Sigmoid colon (tissue), 7 donors: ENCODE data around the gene GALNT13. TPM values are rescaled to one million over a fixed set of nuclear protein-coding genes. Genes with fewer than 3 reads are reported as not detected.

Experiments used
- DNase-seq: peaks from one replicate; pipeline ENCODE4 v3.0.0-alpha.2; 2019
- H3K27ac ChIP-seq, 4 donors: fragments of 200-600 bp; sonication (generic); one replicate each; pipeline ENCODE4 v1.5.1; 2016 to 2019; ENCODE audit warnings: mild to moderate bottlenecking in 1 of 4
- H3K27me3 ChIP-seq, 3 donors: fragments of 200-600 bp; sonication (generic); one replicate each; pipeline ENCODE4 v1.5.1; 2019; ENCODE audit warnings: mild to moderate bottlenecking in 1 of 3
- H3K36me3 ChIP-seq, 4 donors: fragments of 200-600 bp; sonication (generic); one replicate each; pipeline ENCODE4 v1.5.1; 2016 to 2019
- H3K4me1 ChIP-seq, 4 donors: fragments of 200-600 bp; sonication (generic); one replicate each; pipeline ENCODE4 v1.5.1; 2017 to 2019
- H3K4me3 ChIP-seq, 4 donors: fragments of 200-600 bp; sonication (generic); one replicate each; pipeline ENCODE4 v1.5.1; 2017 to 2019; ENCODE audit warnings: mild to moderate bottlenecking in 2 of 4, moderate library complexity in 1 of 4
- H3K9me3 ChIP-seq, 4 donors: fragments of 200-600 bp in 3 of 4; sonication (generic) in 3 of 4; one replicate each; pipeline versions ENCODE4 v1.5.1 to v1.6.1; 2013 to 2019
- CTCF ChIP-seq, 4 experiments: fragments of 450-650 bp in 3 of 4; fragments of 200-600 bp in 1 of 4; IDR thresholded peaks; one replicate each; pipeline ENCODE4 v1.5.1; 2016 to 2019; ENCODE audit warnings: antibody characterized with exemption in 4 of 4, mild to moderate bottlenecking in 3 of 4, moderate library complexity in 2 of 4
- EP300 ChIP-seq, 4 donors: sonication (generic); formaldehyde crosslinking; IDR thresholded peaks; one replicate each; pipeline ENCODE4 v1.6.1; 2017; ENCODE audit warnings: antibody characterized with exemption in 4 of 4
- POLR2A ChIP-seq, 2 donors: fragments of 450-650 bp; IDR thresholded peaks; one replicate each; pipeline ENCODE4 v1.6.1; 2016; ENCODE audit warnings: antibody characterized with exemption in 2 of 2, mild to moderate bottlenecking in 2 of 2, moderate library complexity in 2 of 2
- POLR2AphosphoS5 ChIP-seq, 4 donors: sonication (generic); formaldehyde crosslinking; IDR thresholded peaks; one replicate each; pipeline ENCODE4 v1.6.1; 2017; ENCODE audit warnings: antibody characterized with exemption in 4 of 4
- WGBS, 2 donors: extraction: QIAGEN DNeasy Blood & Tissue Kit; methylation state at CpG; one replicate each; pipeline ENCODE4 v1.1.7; 2013; 5-methylcytosine and 5-hydroxymethylcytosine counted together
- intact Hi-C: fragments of 100-400 bp; cut with DNase I; formaldehyde crosslinking; loops from one replicate; pipeline ENCODE4 v1.15.1; 2023
- polyA plus RNA-seq, 3 donors: library from polyadenylated mRNA; stranded (reverse); fragments of 200-250 nt; gene quantifications; one replicate each; pipeline ENCODE4 v1.2.3, GENCODE V29; 2013
- total RNA-seq, 4 donors: library from RNA; depleted of rRNA; stranded (reverse); fragments of >200 nt; gene quantifications; one replicate each; pipeline ENCODE4 v1.1.0, GENCODE V29; 2016
- donor health status: healthy with polysubstance abuse.
- donor health status: Bipolar disorder and iron deficiency.
- donor health status: healthy.

GALNT13 gene
- total and polyA plus RNA-seq, 7 donors = under 0.01 to 2.5 (median 0.82) TPM; not detected in 1

DNA sequence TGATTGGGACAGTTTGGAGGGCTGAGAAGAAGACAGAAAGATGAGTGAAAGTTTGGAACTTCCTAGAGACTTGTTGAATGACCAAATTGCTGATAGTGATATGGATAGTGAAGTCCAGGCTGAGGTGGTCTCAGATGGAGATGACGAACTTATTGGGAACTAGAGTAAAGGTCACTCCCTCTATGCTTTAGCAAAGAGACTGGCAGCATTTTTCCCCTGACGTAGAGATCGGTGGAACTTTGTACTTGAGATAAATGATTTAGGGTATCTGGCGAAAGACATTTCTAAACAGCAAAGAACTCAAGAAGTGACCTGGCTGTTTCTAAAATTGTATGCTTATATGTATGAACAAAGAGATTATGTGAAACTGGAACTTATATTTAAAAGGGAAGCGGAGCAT, 605.6 kb downstream of the GALNT13 start:
- Histone ChIP-seq H3K9me3 (no peaks in the 10 kb centered on the region), H3K27ac (no peak overlapping the region), H3K4me3 (no peak overlapping the region), H3K36me3 (no peaks in the 10 kb centered on the region), H3K4me1 (no peaks in the 10 kb centered on the region), H3K27me3 (no peaks in the 10 kb centered on the region)
- 92 to 94% methylated on average over 5 of the region's 5 CpGs for WGBS, 2 donors
- intact Hi-C loops = no loop called here
- DNase-seq = no peak
- TF ChIP-seq POLR2A (IDR thresholded peaks at IDR 0.05) (no peak), POLR2AphosphoS5 (IDR thresholded peaks at IDR 0.05) (no peak), CTCF (IDR thresholded peaks at IDR 0.05) (no peak), EP300 (IDR thresholded peaks at IDR 0.05) (no peak)

GRCh38 chr2:154480521-154480920, 608.8 kb downstream of the GALNT13 start:
- intact Hi-C loops = no loop called here
- Histone ChIP-seq H3K36me3 (no peaks in the 10 kb centered on the region), H3K27ac (no peak overlapping the region), H3K9me3 (no peaks in the 10 kb centered on the region), H3K4me3 (no peak overlapping the region), H3K4me1 (no peaks in the 10 kb centered on the region), H3K27me3 (no peaks in the 10 kb centered on the region)
- DNase-seq = no peak
- no peak for TF ChIP-seq POLR2AphosphoS5 (IDR thresholded peaks at IDR 0.05)
- no peak for TF ChIP-seq POLR2A (IDR thresholded peaks at IDR 0.05)
- TF ChIP-seq CTCF (IDR thresholded peaks at IDR 0.05) = no peak
- no peak for TF ChIP-seq EP300 (IDR thresholded peaks at IDR 0.05)
- 9 to 42% methylated on average over 1 of the region's 1 CpG for WGBS, 2 donors

DNA sequence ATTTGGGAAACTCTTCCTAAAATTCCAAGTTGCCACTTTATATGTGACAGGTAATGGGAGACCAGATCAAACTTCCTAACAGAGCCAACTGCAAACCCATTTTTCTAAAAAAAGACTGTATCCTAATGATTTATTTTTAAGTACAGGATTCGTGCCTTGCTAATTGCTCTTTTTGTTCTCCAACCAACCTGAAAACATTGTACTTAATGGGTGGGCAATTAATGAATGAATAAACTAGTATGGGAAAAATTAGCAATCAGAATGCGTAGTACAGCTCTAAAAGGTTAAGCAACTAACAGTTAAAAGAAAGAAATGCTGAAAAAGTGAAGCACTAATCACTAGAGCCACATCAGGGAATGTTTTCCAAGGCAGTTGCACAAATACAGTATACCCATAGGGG, 609.6 kb downstream of the GALNT13 start:
- intact Hi-C loops = no loop called here
- Histone ChIP-seq H3K36me3 (no peaks in the 10 kb centered on the region), H3K27me3 (no peaks in the 10 kb centered on the region), H3K27ac (no peak overlapping the region), H3K4me3 (no peak overlapping the region), H3K9me3 (no peaks in the 10 kb centered on the region), H3K4me1 (no peaks in the 10 kb centered on the region)
- TF ChIP-seq CTCF (IDR thresholded peaks at IDR 0.05) = no peak
- no peak for DNase-seq
- WGBS, 2 donors = 82 to 83% methylated on average over 2 of the region's 2 CpGs

DNA sequence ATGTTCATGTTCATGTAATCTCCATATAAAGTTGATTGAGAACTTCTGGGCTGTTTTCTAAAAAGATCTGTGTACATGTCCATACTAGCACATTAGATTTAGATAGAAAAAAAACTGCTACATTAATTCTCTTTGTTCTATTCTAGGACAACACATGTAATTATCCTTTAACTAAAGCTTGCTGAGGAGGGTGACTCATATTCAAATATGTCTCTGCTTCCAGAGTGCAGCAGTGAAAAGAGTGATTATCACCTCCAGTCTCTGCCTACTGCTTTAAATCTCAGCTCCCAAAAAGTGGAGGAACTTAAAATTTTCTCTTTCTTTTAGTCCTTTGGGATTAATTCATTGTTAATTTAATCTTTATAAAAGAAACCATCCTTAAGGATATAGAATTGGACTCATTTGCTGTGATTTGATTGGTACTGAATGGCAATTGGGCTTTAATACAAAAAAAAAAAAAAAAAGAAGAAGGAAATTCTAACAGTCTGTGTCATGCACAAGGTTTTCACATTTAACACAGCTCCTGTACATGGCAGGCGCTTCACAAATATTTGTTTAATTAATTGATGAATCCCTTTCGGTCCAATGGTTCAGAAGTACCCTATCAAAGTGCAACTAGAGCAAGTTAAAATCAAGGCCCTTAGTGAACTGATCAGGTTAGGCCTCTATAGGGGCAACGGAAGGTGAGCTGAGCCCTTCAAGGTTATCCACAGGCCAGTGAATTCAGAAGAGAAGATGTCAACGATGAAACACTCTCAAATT, 612.8 kb downstream of the GALNT13 start:
- Histone ChIP-seq H3K27me3 (no peaks in the 10 kb centered on the region), H3K4me3 (no peak overlapping the region), H3K4me1 (no peaks in the 10 kb centered on the region), H3K27ac (no peak overlapping the region), H3K9me3 (no peaks in the 10 kb centered on the region), H3K36me3 (no peaks in the 10 kb centered on the region)
- WGBS, 2 donors = 44 to 78% methylated on average over 4 of the region's 4 CpGs
- TF ChIP-seq POLR2A (IDR thresholded peaks at IDR 0.05) (no peak), POLR2AphosphoS5 (IDR thresholded peaks at IDR 0.05) (no peak), CTCF (IDR thresholded peaks at IDR 0.05) (no peak), EP300 (IDR thresholded peaks at IDR 0.05) (no peak)
- no peak for DNase-seq
- intact Hi-C loops = no loop called here

DNA sequence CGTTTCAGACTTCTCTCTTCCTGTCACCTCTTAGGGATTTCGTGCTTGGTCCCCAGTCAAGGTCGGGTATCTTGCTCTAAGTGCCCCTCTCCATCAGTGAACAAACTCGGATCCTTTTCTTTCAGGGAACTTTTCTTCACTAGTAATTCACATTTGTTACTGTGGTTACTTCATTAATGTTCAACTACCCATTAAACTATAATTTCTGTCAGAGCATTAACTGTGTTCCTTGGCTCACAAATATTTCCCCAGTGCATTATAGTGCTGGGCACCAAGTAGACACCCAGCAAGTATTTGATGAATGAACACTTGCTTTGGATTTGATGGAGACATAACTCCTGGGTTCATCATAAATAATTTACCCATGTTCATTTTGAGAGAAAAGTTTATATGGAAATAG, 617.1 kb downstream of the GALNT13 start:
- DNase-seq = no peak
- no peaks in the 10 kb centered on the region for H3K4me1 ChIP-seq
- no peaks in the 10 kb centered on the region for H3K36me3 ChIP-seq
- intact Hi-C loops = no loop called here
- H3K27me3 ChIP-seq = no peaks in the 10 kb centered on the region
- H3K4me3 ChIP-seq = no peak overlapping the region
- H3K27ac ChIP-seq = no peak overlapping the region
- WGBS, 2 donors = 77 to 78% methylated on average over 4 of the region's 4 CpGs
- TF ChIP-seq POLR2AphosphoS5 (IDR thresholded peaks at IDR 0.05) (no peak), CTCF (IDR thresholded peaks at IDR 0.05) (no peak), EP300 (IDR thresholded peaks at IDR 0.05) (no peak)
- H3K9me3 ChIP-seq = no peaks in the 10 kb centered on the region
